GM21390 (cell line): Measurements from ENCODE around the gene BLCAP.
"Not testable (repeated sequence)": the region's sequence is repeated elsewhere in the genome, so short reads cannot be mapped to it uniquely, and the experiment has no call there.

ENCODE experiments used
- ATAC-seq: cut with Tn5 transposase; IDR thresholded peaks from one replicate; pipeline ENCODE4 v1.9.1; 2021; ENCODE audit not compliant: unreplicated experiment

The BLCAP gene

DNA sequence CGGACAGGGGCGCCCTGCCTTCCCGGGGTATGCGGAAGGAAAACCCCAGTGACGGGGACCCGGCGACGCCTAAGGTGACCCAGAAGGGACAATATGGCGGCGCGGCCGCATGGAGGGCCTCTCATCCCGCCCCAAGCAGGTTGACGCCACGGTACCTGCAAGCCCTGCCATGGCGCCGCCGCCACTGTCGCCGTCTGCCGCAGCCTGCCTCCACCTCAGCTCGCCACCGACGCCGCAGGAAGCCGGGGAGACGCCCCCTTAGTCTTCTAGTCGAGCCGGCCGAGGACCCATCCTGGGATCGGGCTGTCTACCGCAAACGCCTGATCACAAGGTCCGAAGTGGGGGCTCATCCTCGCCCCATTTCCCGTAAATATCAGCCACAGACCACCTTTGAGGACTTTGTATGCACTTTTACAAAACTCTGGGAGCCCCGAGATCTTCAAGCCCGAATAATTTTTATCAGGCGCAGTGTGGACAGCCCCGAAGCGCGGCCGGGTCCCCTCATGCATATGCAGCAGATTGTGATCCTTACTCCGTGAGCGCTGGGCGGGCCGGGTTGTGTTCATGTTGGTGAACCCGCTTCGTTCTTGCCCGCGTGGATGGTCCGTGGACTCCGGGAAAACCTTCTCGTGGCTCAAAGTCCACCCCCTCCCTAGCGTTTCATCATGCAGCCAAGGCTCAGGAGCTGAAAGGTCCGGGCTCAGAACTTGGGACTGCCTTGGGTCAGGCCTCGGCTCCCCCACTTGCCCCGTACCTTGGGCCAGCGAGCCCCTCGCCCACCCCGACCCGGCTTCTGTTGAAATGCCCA lies at the start of gene BLCAP:
Gene BLCAP, minus strand, starts transcription at position 239 of the 808 bp plus-strand sequence. CDS start 8,702 bp downstream, outside the sequence.
- peak; percentile 68 for ATAC-seq

GRCh38 chr20:37577436-37577835 lies 49.8 kb upstream of the BLCAP start:
- not testable (repeated sequence) for ATAC-seq

DNA sequence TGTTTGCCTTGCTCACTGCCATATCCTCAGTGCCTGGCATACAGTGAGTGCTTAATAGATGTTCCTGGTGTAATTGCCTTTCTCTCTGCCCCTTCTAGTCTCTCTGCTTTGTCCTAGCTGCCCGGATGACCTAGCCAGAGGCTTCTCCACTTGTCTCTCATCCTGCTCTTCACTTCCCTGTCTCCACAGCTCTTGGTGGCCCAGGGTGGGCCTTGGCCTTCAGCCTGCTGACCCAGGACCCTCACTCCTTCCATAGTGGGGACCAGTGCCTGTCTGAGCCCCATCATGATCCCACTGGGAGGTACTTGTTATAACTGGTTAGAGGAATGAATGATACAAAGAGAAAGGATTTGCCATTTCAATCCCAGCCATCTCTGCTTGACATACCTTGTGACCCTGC lies 49.2 kb upstream of the BLCAP start:
- no peak for ATAC-seq

DNA sequence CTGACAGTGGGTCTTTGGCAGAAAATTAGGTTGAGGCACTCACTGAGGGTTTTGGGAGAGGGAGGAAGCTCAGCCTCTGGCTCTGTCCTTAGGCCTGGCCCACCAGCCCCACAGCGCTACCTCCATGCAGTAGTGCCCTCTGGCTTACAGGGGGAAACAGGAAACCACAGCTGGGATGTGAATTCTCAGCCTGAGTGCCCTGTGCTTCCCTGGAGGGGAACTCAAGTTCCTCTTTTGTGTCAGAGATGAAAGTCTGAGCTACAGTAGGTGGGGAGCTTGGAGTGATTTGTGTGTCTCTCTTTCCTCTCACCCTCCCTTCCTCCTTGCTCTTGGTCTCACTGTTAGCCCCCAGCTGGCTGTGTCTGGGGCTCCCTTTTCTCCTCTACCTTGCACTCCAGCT lies 48.2 kb upstream of the BLCAP start:
- no peak for ATAC-seq

GRCh38 chr20:37574199-37574890 lies 46.7 kb upstream of the BLCAP start:
- ATAC-seq = no peak

- no peak for ATAC-seq
Observed at GRCh38 chr20:37573626-37574198, 46.0 kb upstream of the BLCAP start.

DNA sequence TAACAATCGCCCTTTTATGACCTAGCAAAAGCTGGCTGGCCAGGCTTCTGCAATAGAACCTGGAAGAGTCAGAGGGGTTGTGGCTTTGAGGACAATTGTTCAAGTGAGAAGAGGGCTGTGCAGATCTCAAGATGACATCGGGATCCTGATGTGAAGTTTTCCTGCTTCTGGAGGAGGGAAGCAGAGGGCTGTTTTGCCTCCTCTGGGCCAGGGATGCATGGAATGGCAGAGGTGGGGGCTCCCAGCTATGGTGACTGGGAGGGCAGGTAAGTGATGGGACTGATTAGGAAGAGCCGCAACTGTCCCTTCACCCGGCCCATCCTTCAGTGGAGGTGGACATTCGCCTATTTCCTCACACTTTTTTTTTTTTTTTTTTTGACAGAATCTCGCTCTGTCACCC lies 43.4 kb upstream of the BLCAP start:
- no peak for ATAC-seq

DNA sequence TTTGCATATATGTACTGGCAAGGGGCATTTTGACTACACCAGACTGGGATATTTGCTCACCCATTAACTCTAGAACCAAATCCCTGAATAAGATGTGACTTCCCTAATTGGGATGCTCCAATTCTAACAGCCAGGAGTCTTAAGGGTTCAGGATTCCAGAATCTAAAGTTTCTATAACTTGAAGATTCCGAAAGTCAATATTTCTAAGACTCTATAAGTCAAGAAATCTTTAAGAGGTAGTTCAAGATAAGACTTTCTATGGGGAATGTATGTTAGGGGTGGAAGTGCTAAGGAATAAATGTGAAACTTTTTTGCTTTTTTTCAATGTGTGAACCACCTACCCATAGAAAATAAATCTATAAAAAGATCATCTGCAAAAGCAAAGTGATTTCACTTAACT lies 42.7 kb upstream of the BLCAP start:
- no peak for ATAC-seq

DNA sequence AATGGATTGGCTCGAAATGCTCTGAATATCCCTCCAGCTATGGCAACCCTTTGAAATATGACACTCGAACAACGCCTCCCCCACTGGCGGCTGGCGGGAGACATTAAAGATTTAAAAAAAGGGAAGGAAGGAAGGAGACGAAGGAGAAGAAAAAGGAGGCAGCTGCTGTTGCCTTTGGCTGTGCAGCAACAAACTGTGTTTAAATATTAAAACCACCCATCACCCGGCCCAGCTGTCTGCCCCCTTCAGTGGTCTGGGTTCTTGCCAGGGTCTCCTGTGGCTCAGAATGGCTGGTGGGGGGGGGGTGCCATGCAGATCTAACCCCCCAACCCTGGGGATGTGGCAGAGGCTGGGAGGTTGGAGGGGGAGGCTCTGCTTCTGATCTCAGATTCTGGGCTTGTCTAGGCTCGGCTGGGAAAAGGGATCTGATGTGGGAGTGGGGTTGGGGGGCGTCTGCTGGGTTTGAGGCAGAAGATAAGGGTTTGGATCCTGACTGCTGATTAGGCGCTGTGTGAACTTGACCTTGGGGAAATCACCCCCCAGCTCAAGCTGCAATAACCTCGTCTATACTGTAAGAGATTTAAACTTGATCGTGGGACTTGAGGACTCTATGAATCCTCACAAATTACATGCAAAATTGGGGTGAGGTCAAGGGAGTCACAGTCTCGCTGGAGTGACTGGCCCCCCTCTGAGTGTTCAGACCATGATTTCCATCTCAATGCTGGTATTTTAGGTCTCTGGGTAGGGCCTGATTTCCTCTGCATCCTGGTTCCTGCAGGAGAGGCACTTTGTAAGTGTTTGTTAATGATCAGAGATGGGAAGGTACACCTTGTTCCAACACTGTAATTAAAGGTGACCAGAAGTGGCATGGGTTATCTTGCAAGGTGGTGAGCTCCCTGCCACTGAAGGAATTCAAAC lies 40.3 kb upstream of the BLCAP start:
- no peak for ATAC-seq

- no peak for ATAC-seq
Observed at GRCh38 chr20:37567331-37567665, 39.6 kb upstream of the BLCAP start.

DNA sequence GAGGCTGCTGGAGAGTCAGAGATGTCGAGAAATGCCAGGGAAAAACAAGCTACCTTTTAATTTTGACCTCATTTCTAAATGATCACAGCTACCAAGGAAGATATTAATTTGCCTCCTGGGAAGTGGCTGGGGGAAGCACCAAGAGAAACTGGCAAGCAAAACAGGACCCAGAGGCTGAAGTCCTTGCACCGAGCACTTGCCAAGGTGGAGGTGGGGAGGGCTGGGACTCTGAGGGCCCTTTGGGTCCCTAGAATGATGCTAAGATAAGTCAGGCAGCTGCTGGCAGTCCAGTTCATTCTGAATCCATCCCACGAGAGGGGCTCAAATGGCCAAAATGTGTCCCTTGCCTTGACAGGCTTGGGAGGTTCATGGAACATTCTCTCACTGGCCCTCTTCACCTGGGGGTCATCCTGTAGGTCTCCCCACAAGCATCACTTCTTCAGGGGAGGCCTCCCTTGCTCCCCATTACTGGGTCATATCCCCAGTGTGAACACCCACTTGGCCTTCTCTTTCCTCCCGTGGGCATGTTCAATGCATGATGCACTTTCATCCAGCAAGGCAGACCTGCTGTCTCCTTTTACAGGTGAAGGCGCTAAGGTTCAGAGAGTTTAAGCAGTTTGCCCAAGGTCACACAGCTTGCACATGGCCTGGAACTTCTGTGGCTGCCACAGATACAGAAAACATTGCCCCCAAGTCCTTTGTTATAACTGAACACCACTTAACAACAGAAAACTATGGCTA lies 39.1 kb upstream of the BLCAP start:
- no peak for ATAC-seq

DNA sequence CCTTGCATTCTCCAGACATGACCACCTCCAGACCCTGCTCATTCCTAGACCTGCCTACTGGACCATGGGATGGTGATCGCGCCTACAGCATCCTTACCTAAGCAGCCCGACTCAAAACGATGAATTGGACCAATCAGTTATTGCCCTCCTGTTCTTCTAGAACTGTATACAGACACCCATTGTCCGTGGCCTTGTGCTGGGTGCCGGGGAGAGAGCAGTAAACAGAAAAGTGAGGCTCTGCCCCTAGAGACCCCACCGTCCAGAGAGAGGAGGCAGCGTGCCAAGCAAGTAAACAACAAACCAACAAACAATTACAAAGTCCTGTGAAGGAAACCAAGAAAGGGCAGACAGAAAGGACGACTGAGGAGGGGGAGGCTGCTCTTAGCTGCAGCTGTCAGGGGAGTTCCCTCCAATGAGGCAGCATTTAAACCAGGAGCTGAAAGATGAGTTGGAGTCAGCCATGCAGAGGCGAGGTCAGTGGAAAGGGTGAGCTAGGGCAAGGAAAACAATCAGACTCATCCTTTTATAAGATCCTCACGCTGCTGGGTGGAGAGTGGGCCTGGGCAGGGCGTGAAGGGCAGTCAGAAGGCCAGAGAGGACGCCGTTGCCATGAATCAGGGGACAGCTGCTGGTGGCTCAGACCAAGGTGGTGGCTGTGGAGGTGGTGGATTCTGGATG lies 37.6 kb upstream of the BLCAP start:
- ATAC-seq = no peak

GRCh38 chr20:37564388-37565133 lies 36.9 kb upstream of the BLCAP start:
- no peak for ATAC-seq

- ATAC-seq = no peak
Observed at GRCh38 chr20:37564016-37564387, 36.3 kb upstream of the BLCAP start.

DNA sequence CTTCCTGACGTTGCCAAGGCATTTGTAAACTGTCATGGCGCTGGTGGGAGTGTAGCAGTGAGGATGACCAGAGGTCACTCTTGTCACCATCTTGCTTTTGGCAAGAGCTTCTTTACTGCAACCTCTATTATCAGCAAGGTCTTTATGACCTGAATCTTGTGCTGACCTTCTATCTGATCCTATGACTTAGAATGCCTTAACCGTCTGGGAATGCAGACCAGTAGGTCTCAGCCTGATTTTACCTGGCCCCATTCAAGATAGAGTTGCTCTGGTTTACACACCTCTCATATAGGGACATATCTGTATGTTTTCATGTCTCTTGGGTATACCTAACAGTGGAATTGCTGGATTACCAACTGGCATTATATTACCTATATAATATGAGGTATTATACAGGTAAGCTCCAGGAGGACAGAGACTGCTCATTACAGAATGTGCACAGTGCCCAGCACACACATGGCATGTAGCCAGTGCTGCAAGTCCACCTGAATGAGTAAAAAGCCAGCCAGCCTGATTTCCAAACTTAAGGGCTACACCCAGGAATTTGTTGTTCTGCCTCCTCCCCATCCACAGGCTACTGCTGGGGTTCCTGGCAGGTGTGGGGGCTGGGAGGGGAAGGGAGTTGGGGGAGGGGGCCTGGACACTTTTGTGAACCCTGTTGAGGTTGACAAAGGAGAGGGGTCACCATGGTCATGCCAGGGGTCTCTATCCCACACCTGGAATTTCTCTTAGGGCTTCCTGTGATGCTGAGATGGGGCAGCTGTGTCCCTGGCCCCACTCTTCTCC lies 35.2 kb upstream of the BLCAP start:
- no peak for ATAC-seq

GRCh38 chr20:37560629-37561028 lies 33.0 kb upstream of the BLCAP start:
- ATAC-seq = no peak

- ATAC-seq = no peak
Observed at GRCh38 chr20:37559312-37560027, 31.8 kb upstream of the BLCAP start.

DNA sequence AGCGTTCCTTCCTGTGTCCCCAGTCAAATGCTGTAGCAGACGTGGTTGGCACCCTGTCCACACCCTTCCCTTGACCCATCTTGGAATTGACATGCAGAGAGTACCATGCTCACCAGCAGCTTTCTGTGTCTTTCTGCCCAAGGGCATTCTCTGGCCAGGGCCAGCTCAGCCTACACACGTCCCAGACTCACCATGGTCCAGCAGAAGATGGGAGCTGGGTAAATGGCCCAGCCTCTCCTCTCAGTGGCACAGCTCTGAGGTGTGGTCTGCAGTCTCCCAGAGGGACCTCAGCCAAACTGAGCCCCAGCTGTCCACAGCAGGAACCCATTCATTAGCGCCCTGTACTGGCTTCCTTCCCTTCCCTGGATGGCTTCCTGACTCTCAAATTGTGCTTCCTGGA lies 31.1 kb upstream of the BLCAP start:
- ATAC-seq = no peak
